Activated naive CD4-positive, alpha-beta T cell treated with anti-CD3 and anti-CD28 coated beads, Interleukin-2, amount 50 U/mL, for 24 hours (primary cell): ENCODE results near the gene FALEC.
A peak's percentile ranks its signal among the peaks of the same experiment; 100 is the strongest.
"Not testable (repeated sequence)": the region's sequence is repeated elsewhere in the genome, so short reads cannot be mapped to it uniquely, and the experiment has no call there.

Experiments used
- H3K27ac Mint-ChIP-seq: one replicate; pipeline ENCODE4 v1.8.0; 2021; ENCODE audit warnings: mild to moderate bottlenecking, mixed read lengths
- H3K27me3 Mint-ChIP-seq: one replicate; pipeline ENCODE4 v1.8.0; 2021; ENCODE audit warnings: mixed read lengths
- H3K36me3 Mint-ChIP-seq: one replicate; pipeline ENCODE4 v1.8.0; 2021; ENCODE audit warnings: mixed read lengths
- H3K4me1 Mint-ChIP-seq: one replicate; pipeline ENCODE4 v1.8.0; 2021; ENCODE audit warnings: mixed read lengths
- H3K4me3 Mint-ChIP-seq: one replicate; pipeline ENCODE4 v1.8.0; 2021; ENCODE audit warnings: mild to moderate bottlenecking, mixed read lengths
- H3K9me3 Mint-ChIP-seq: one replicate; pipeline ENCODE4 v1.8.0; 2021; ENCODE audit warnings: mixed read lengths

The FALEC gene

DNA sequence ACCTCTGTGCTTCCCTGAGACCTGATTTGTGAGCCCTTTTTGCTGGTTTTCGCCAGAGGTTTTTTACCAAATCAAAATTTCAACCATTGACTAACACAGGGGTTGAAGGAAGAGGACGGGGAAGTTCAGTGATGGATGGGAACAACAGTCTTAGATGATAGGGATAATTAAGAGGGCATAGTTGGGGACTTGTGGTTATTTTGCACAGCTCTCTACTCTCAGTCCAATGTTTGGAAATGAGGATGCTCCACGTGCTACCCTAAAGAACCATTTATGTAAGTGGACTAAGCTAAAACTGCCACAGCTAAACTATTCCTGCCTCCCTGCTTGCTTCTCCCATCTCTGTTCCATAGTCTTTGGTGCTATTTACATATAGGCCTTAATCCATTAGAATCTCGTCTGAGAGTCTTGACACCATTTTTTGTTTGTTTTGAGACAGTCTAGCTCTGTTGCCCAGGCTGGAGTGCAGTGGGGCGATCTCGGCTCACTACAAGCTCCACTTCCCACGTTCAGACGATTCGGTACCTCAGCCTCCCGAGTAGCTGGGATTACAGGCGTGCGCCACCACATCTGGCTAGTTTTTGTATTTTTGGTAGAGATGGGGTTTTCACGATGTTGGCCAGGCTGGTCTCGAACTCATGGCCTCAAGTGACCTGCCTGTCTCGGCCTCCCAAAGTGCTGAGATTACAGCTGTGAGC, 64.5 kb downstream of the FALEC start:
- Mint-ChIP-seq H3K4me1 (peaks cover 23% of the 10 kb centered on the region), H3K4me3 (peak overlapping the region; percentile 74), H3K27me3 (no peaks in the 10 kb centered on the region), H3K9me3 (no peaks in the 10 kb centered on the region), H3K36me3 (peaks cover 35% of the 10 kb centered on the region), H3K27ac (peak overlapping the region; percentile 82)

DNA sequence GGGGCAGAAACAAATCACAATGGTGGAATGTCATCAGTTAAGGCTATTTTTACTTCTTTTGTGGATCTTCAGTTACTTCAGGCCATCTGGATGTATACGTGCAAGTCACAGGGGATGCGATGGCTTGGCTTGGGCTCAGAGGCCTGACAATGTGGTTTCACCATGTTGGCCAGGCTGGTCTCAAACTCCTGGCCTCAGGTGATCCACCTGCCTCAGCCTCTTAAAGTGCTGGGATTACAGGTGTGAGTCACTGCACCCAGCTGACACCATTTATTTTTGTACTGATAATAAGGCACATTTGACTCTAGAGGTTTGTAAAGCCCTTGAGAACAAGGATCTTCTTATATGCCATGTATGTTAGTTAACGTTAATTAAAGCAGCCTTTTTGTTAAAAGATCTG, 65.4 kb downstream of the FALEC start:
- Mint-ChIP-seq H3K27ac (peak overlapping the region; percentile 82), H3K36me3 (peaks cover 28% of the 10 kb centered on the region), H3K4me1 (peaks cover 17% of the 10 kb centered on the region), H3K4me3 (peak overlapping the region; percentile 74)
- H3K9me3 Mint-ChIP-seq, H3K27me3 Mint-ChIP-seq: not testable (repeated sequence)

DNA sequence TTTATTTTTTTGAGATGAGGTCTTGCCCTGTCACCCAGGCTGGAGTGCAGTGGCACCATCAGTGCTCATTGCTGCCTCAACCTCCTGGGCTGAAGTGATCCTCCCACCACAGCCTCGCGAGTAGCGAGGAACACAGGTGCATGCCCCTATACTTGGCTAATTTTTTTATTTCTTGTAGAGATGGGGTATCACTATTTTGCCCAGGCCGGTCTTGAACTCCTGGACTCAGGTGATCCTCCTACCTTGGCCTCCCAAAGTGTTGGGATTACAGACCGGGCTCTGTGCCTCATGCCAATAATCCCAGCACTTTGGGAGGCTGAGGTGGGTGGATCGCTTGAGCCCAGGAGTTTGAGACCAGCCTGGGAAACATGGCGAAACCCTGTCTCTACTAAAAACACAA, 65.9 kb downstream of the FALEC start:
- peaks cover 24% of the 10 kb centered on the region for H3K36me3 Mint-ChIP-seq
- H3K4me1 Mint-ChIP-seq = peaks cover 15% of the 10 kb centered on the region
- H3K27me3 Mint-ChIP-seq, H3K4me3 Mint-ChIP-seq, H3K27ac Mint-ChIP-seq, H3K9me3 Mint-ChIP-seq: not testable (repeated sequence)

DNA sequence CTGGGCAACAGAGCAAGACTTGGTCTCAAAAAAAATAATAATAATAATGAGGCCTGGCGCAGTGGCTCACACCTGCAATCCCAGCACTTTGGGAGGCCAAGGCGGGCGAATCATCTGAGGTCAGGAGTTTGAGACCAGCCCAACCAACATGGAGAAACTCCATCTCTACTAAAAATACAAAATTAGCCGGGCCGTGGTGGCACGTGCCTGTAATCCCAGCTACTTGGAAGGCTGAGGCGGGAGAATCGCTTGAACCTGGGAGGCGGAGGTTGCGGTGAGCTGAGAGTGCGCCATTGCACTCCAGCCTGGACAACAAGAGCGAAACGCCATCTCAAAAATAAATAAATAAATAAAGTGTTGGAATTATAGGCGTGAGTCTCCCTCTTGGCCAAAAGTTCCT, 66.4 kb downstream of the FALEC start:
- H3K27me3 Mint-ChIP-seq, H3K9me3 Mint-ChIP-seq, H3K27ac Mint-ChIP-seq, H3K4me3 Mint-ChIP-seq: not testable (repeated sequence)
- peaks cover 20% of the 10 kb centered on the region for H3K36me3 Mint-ChIP-seq
- peaks cover 15% of the 10 kb centered on the region for H3K4me1 Mint-ChIP-seq

DNA sequence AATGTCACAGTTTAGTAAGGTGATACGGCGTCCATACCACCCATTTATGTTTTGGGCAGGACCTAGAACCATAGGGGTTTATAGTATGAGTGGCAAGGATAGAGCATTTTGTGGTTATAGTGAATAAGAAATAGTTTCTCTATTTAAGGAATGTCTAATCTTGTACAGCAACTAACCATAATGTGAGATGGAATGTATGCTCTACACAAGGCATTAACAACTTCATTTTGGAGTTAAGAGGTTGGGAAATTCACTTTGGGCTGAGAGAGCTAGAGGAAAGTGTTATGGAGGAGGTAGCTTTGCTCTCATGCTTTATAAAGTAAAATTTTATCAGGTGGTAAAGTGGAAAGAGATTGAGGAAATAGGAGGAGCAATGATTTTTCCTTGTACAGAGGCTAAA, 66.8 kb downstream of the FALEC start:
- Mint-ChIP-seq H3K4me1 (peaks cover 15% of the 10 kb centered on the region), H3K27ac (no peak overlapping the region)

More for the DNA sequence above, 66.8 kb downstream of the FALEC start:
- peaks cover 16% of the 10 kb centered on the region for H3K36me3 Mint-ChIP-seq
- no peak overlapping the region for H3K4me3 Mint-ChIP-seq
- H3K9me3 Mint-ChIP-seq = no peaks in the 10 kb centered on the region
- no peaks in the 10 kb centered on the region for H3K27me3 Mint-ChIP-seq
